HEK293 (cell line): ENCODE measurements around the gene LMTK2.

Experiments used
- CTCF ChIA-PET: fragments of 350-600 bp; formaldehyde crosslinking; extraction: SDS; loops from one replicate; lab custom pipeline; 2021; ENCODE audit warnings: antibody characterized with exemption; lab: Yijun Ruan, JAX
- POLR2A ChIA-PET: fragments of 300-600 bp; formaldehyde crosslinking; extraction: SDS; loops from one replicate; lab custom pipeline; 2020; ENCODE audit warnings: antibody characterized with exemption, inconsistent platforms; lab: Yijun Ruan, JAX
- H3K27ac ChIP-seq: fragments of 200-500 bp; sonication (Bioruptor generic); 2 replicates; pipeline ENCODE4 v1.5.1; 2014; ENCODE audit warnings: low read depth, low read length, control low read depth, inconsistent platforms; ENCODE audit errors: extremely low read depth
- H3K36me3 ChIP-seq, 2 experiments: fragments of 200-500 bp in 1 of 2; sonication (Bioruptor generic) in 1 of 2; 1 replicate in 1 of 2; 2 replicates in 1 of 2; pipeline ENCODE4 v1.5.1; 2014 to 2017; ENCODE audit warnings: inconsistent platforms in 2 of 2, low read length in 2 of 2; ENCODE audit not compliant: control insufficient read depth in 2 of 2, insufficient read depth in 1 of 2
- H3K4me1 ChIP-seq: fragments of 200-500 bp; sonication (Bioruptor generic); 2 replicates; pipeline ENCODE4 v1.5.1; 2014; ENCODE audit warnings: mild to moderate bottlenecking, low read length, inconsistent platforms; ENCODE audit not compliant: control insufficient read depth, insufficient read depth
- H3K4me3 ChIP-seq: 2 replicates; pipeline ENCODE4 v1.5.1; 2011; ENCODE audit warnings: low read depth, mild to moderate bottlenecking, control low read depth, low read length, moderate library complexity
- H3K9me3 ChIP-seq: fragments of 200-500 bp; sonication (Bioruptor generic); 2 replicates; pipeline ENCODE4 v1.5.1; 2014; ENCODE audit warnings: low read depth, low read length, inconsistent platforms; ENCODE audit not compliant: control insufficient read depth, insufficient read depth
- CTCF ChIP-seq: fragments of 450-650 bp; formaldehyde crosslinking; IDR thresholded peaks from 2 replicates; pipeline ENCODE4 v1.5.1; 2016; ENCODE audit warnings: missing biosample characterization, missing genetic modification characterization
- GLI2 ChIP-seq: fragments of 450-650 bp; formaldehyde crosslinking; IDR thresholded peaks from 2 replicates; pipeline ENCODE4; 2017; ENCODE audit warnings: missing biosample characterization, missing genetic modification characterization, low read depth, borderline replicate concordance
- MZF1 ChIP-seq: fragments of 450-650 bp; formaldehyde crosslinking; IDR thresholded peaks from 2 replicates; pipeline ENCODE4 v1.5.1; 2017; ENCODE audit warnings: missing biosample characterization, missing genetic modification characterization, borderline replicate concordance
- PATZ1 ChIP-seq: fragments of 450-650 bp; formaldehyde crosslinking; IDR thresholded peaks from 2 replicates; pipeline ENCODE4 v1.5.1; 2016; ENCODE audit warnings: missing biosample characterization, missing genetic modification characterization
- SALL2 ChIP-seq: fragments of 450-650 bp; formaldehyde crosslinking; IDR thresholded peaks from 2 replicates; pipeline ENCODE4 v1.5.0; 2017; ENCODE audit warnings: missing biosample characterization, mild to moderate bottlenecking, missing genetic modification characterization, borderline replicate concordance
- SCRT1 ChIP-seq: fragments of 450-650 bp; formaldehyde crosslinking; IDR thresholded peaks from 2 replicates; pipeline ENCODE4 v1.5.1; 2016; ENCODE audit warnings: missing biosample characterization, missing genetic modification characterization, borderline replicate concordance
- SCRT2 ChIP-seq: fragments of 450-650 bp; formaldehyde crosslinking; IDR thresholded peaks from 2 replicates; pipeline ENCODE4 v1.5.1; 2016; ENCODE audit warnings: missing biosample characterization, missing genetic modification characterization
- ZBTB44 ChIP-seq: fragments of 450-650 bp; IDR thresholded peaks from 2 replicates; pipeline ENCODE4 v1.5.1; 2018; ENCODE audit warnings: missing biosample characterization, mild to moderate bottlenecking, missing genetic modification characterization
- ZBTB6 ChIP-seq: fragments of 450-650 bp; formaldehyde crosslinking; IDR thresholded peaks from 2 replicates; pipeline ENCODE4 v1.5.1; 2017; ENCODE audit warnings: missing biosample characterization, missing genetic modification characterization
- ZFP37 ChIP-seq: fragments of 450-650 bp; formaldehyde crosslinking; IDR thresholded peaks from 2 replicates; pipeline ENCODE4 v1.5.1; 2016; ENCODE audit warnings: missing biosample characterization, missing genetic modification characterization
- ZNF10 ChIP-seq: fragments of 450-650 bp; formaldehyde crosslinking; IDR thresholded peaks from 2 replicates; pipeline ENCODE4 v1.5.1; 2017; ENCODE audit warnings: missing biosample characterization, missing genetic modification characterization
- ZNF155 ChIP-seq: fragments of 450-650 bp; formaldehyde crosslinking; IDR thresholded peaks from 2 replicates; pipeline ENCODE4 v1.5.1; 2016; ENCODE audit warnings: missing biosample characterization, missing genetic modification characterization
- ZNF239 ChIP-seq: fragments of 450-650 bp; formaldehyde crosslinking; IDR thresholded peaks from 2 replicates; pipeline ENCODE4 v1.5.1; 2016; ENCODE audit warnings: missing biosample characterization, missing genetic modification characterization
- ZNF24 ChIP-seq: fragments of 450-650 bp; formaldehyde crosslinking; IDR thresholded peaks from 2 replicates; pipeline ENCODE4 v1.5.1; 2016; ENCODE audit warnings: missing biosample characterization, missing genetic modification characterization
- ZNF350 ChIP-seq: fragments of 450-650 bp; formaldehyde crosslinking; IDR thresholded peaks from 2 replicates; pipeline ENCODE4 v1.5.0; 2017; ENCODE audit warnings: missing biosample characterization, mild to moderate bottlenecking, missing genetic modification characterization
- ZNF488 ChIP-seq: fragments of 450-650 bp; formaldehyde crosslinking; IDR thresholded peaks from 2 replicates; pipeline ENCODE4 v1.5.1; 2016; ENCODE audit warnings: missing biosample characterization, missing genetic modification characterization
- ZNF529 ChIP-seq: fragments of 450-650 bp; formaldehyde crosslinking; IDR thresholded peaks from 2 replicates; pipeline ENCODE4 v1.5.1; 2017; ENCODE audit warnings: missing genetic modification characterization, missing biosample characterization; ENCODE audit not compliant: insufficient replicate concordance
- ZNF555 ChIP-seq: fragments of 450-650 bp; formaldehyde crosslinking; conservative IDR thresholded peaks from 2 replicates; pipeline ENCODE4 v1.5.1; 2017; ENCODE audit warnings: missing biosample characterization, mild to moderate bottlenecking, missing genetic modification characterization, inconsistent platforms
- ZNF560 ChIP-seq: fragments of 450-650 bp; formaldehyde crosslinking; IDR thresholded peaks from 2 replicates; pipeline ENCODE4 v1.5.1; 2017; ENCODE audit warnings: missing biosample characterization, missing genetic modification characterization, borderline replicate concordance
- ZNF624 ChIP-seq: fragments of 450-650 bp; formaldehyde crosslinking; IDR thresholded peaks from 2 replicates; pipeline ENCODE4 v1.5.1; 2017; ENCODE audit warnings: missing biosample characterization, missing genetic modification characterization
- ZNF654 ChIP-seq: fragments of 450-650 bp; formaldehyde crosslinking; IDR thresholded peaks from 2 replicates; pipeline ENCODE4 v1.5.1; 2016; ENCODE audit warnings: low read depth, missing biosample characterization, missing genetic modification characterization
- ZNF658 ChIP-seq: fragments of 450-650 bp; formaldehyde crosslinking; IDR thresholded peaks from 2 replicates; pipeline ENCODE4; 2016; ENCODE audit warnings: missing biosample characterization, missing genetic modification characterization
- ZNF660 ChIP-seq: fragments of 450-650 bp; IDR thresholded peaks from 2 replicates; pipeline ENCODE4 v1.5.1; 2018; ENCODE audit warnings: missing biosample characterization, mild to moderate bottlenecking, missing genetic modification characterization

Gene LMTK2

GRCh38 chr7:98165827-98166667, 59.4 kb downstream of the LMTK2 start:
- H3K27ac ChIP-seq: no peak overlapping the region
- H3K4me1 ChIP-seq: no peaks in the 10 kb centered on the region
- H3K36me3 ChIP-seq: no peaks in the 10 kb centered on the region; a peak in 1 of 3 replicates
- no peak overlapping the region for H3K4me3 ChIP-seq
- ChIA-PET POLR2A (no interaction called here), CTCF (interaction anchor here (0.6 to 13.8 kb wide), 27 partner anchors 10 to 1559 kb away, joined by 3 to 533 read pairs (median 4); partner anchors contain the start of genes ASNS and LMTK2)
- TF ChIP-seq SCRT2: peak; percentile 99
- TF ChIP-seq ZFP37 (tag by site-specific recombination): no peak
- peak; percentile 65; the same call in 1 of the 2 replicates for TF ChIP-seq CTCF
- TF ChIP-seq SCRT1 (tag by site-specific recombination): peak; percentile 97
- TF ChIP-seq ZNF624 (tag by site-specific recombination): no peak
- TF ChIP-seq ZBTB6 (tag by site-specific recombination): peak; percentile 83
- TF ChIP-seq ZNF654: peak; percentile 85
- 0 out of 2 replicates have a peak, but pooled peaks have one; percentile 26 for TF ChIP-seq PATZ1 (tag by site-specific recombination)
- H3K9me3 ChIP-seq: no peaks in the 10 kb centered on the region

- no peaks in the 10 kb centered on the region for H3K9me3 ChIP-seq
- CTCF ChIA-PET: interaction anchor here (0.6 to 13.8 kb wide), 20 partner anchors 10 to 180 kb away, joined by 3 to 533 read pairs (median 4); partner anchors contain the start of gene LMTK2
- TF ChIP-seq ZNF239 (tag by site-specific recombination) (no peak), ZNF529 (no peak), SALL2 (tag by site-specific recombination) (no peak), MZF1 (no peak), ZNF658 (no peak), GLI2 (tag by site-specific recombination) (no peak), ZNF10 (tag by site-specific recombination) (no peak), ZBTB44 (tag by site-specific recombination) (no peak), ZNF560 (tag by site-specific recombination) (no peak), ZNF24 (tag by site-specific recombination) (no peak), ZNF555 (tag by site-specific recombination) (no peak), ZNF660 (tag by site-specific recombination) (no peak), ZNF488 (tag by site-specific recombination) (no peak), ZNF155 (tag by site-specific recombination) (no peak), ZNF350 (no peak)
- TF ChIP-seq, all 188 proteins: peak for 0
- Histone ChIP-seq H3K27ac (no peak overlapping the region), H3K36me3 (peaks cover 0 to 3% of the 10 kb centered on the region in 2 experiments; a peak in 2 of 3 replicates), H3K4me3 (no peak overlapping the region), H3K4me1 (no peaks in the 10 kb centered on the region)
- POLR2A ChIA-PET: no interaction called here
Measured at GRCh38 chr7:98166668-98166970, 60.0 kb downstream of the LMTK2 start.
